HepG2 (cell line): ENCODE results near the gene TBX10. TPM values are rescaled to one million over a fixed set of nuclear protein-coding genes. Genes with fewer than 3 reads are reported as not detected.

Source experiments
- AGO1 ChIP-seq: fragments of 200-400 bp; formaldehyde crosslinking; IDR thresholded peaks from 2 replicates; pipeline ENCODE4 v1.6.1; 2017; ENCODE audit warnings: mild to moderate bottlenecking, low read depth, low read length, moderate library complexity; ENCODE audit not compliant: poor library complexity, severe bottlenecking
- KDM2A ChIP-seq: sonication (generic); formaldehyde crosslinking; IDR thresholded peaks from 2 replicates; pipeline ENCODE4 v1.4.0; 2020; ENCODE audit warnings: low read depth, missing genetic modification reagents, borderline replicate concordance
- RARA ChIP-seq: IDR thresholded peaks from 2 replicates; pipeline ENCODE4 v1.6.1; 2016; ENCODE audit warnings: missing genetic modification reagents, missing compliant biosample characterization
- ZBTB20 ChIP-seq: sonication (generic); formaldehyde crosslinking; IDR thresholded peaks from 2 replicates; pipeline ENCODE4 v1.8.1; 2023; ENCODE audit warnings: missing genetic modification reagents, low read depth, mild to moderate bottlenecking, borderline replicate concordance
- ZFYVE20 ChIP-seq: sonication (generic); formaldehyde crosslinking; IDR thresholded peaks from 2 replicates; pipeline ENCODE4 v1.8.0; 2023; ENCODE audit warnings: low read depth, mild to moderate bottlenecking, moderate library complexity, missing genetic modification reagents, borderline replicate concordance
- ZNF143 ChIP-seq: sonication (generic); formaldehyde crosslinking; IDR thresholded peaks from 2 replicates; pipeline ENCODE4 v1.4.0; 2020; ENCODE audit warnings: missing genetic modification reagents
- ZNF20 ChIP-seq: sonication (generic); formaldehyde crosslinking; IDR thresholded peaks from 2 replicates; pipeline ENCODE4 v1.4.0; 2020; ENCODE audit warnings: mild to moderate bottlenecking, moderate library complexity, missing genetic modification reagents
- ZNF234 ChIP-seq: sonication (generic); formaldehyde crosslinking; conservative IDR thresholded peaks from 2 replicates; pipeline ENCODE4 v1.5.1; 2020; ENCODE audit warnings: mild to moderate bottlenecking, missing genetic modification reagents
- ZNF274 ChIP-seq: sonication (generic); formaldehyde crosslinking; IDR thresholded peaks from 2 replicates; pipeline ENCODE4 v1.5.1; 2020; ENCODE audit warnings: mild to moderate bottlenecking, missing genetic modification reagents
- ZNF331 ChIP-seq: sonication (generic); formaldehyde crosslinking; IDR thresholded peaks from 2 replicates; pipeline ENCODE4 v1.4.0; 2020; ENCODE audit warnings: missing genetic modification reagents
- ZNF343 ChIP-seq: sonication (generic); formaldehyde crosslinking; IDR thresholded peaks from 2 replicates; pipeline ENCODE4 v1.4.0; 2020; ENCODE audit warnings: mild to moderate bottlenecking, missing genetic modification reagents
- ZNF468 ChIP-seq: sonication (generic); formaldehyde crosslinking; IDR thresholded peaks from 2 replicates; pipeline ENCODE4 v1.8.0; 2022; ENCODE audit warnings: mild to moderate bottlenecking, moderate library complexity, missing genetic modification reagents
- ZNF563 ChIP-seq: sonication (generic); formaldehyde crosslinking; IDR thresholded peaks from 2 replicates; pipeline ENCODE4 v1.8.0; 2022; ENCODE audit warnings: mild to moderate bottlenecking, moderate library complexity, missing genetic modification reagents
- ZNF775 ChIP-seq: sonication (generic); formaldehyde crosslinking; IDR thresholded peaks from 2 replicates; pipeline ENCODE4 v1.4.0; 2020; ENCODE audit warnings: missing genetic modification reagents, mild to moderate bottlenecking, moderate library complexity, borderline replicate concordance
- polyA plus RNA-seq, 8 experiments: library from polyadenylated mRNA; depleted of rRNA in 3 of 8; stranded (reverse) in 7 of 8; unstranded in 1 of 8; fragments of >200 nt; fragmentation: Illumina TruSeq in 4 of 8; extraction: Trizol in 4 of 8; gene quantifications; 2 replicates each; pipeline versions ENCODE4 v1.2.1 to v1.2.3, GENCODE V29; 2011 to 2016; ENCODE audit warnings: low read depth in 4 of 8, missing spikeins in 1 of 8, mixed read lengths in 1 of 8; ENCODE audit not compliant: insufficient read depth in 1 of 8
- total RNA-seq, 5 experiments: library from RNA; depleted of rRNA; stranded (reverse); fragments of >200 nt; fragmentation: Illumina TruSeq; extraction: Trizol; gene quantifications; 2 replicates each; pipeline ENCODE4 v1.2.3, GENCODE V29; 2016; ENCODE audit warnings: low read depth in 1 of 5
- TF ChIP-seq, protein P1 (sequence below): sonication (generic); formaldehyde crosslinking; IDR thresholded peaks from 2 replicates; pipeline ENCODE4 v1.5.0; 2020; ENCODE audit warnings: missing genetic modification reagents
- TF ChIP-seq, protein P2 (sequence below): sonication (generic); formaldehyde crosslinking; conservative IDR thresholded peaks from 2 replicates; pipeline ENCODE4 v1.8.0; 2022; ENCODE audit warnings: mild to moderate bottlenecking, moderate library complexity, missing genetic modification reagents
- TF ChIP-seq, protein P3 (sequence below): sonication (generic); formaldehyde crosslinking; IDR thresholded peaks from 2 replicates; pipeline ENCODE4 v1.4.0; 2020; ENCODE audit warnings: missing genetic modification reagents
- TF ChIP-seq, protein P4 (sequence below): sonication (generic); formaldehyde crosslinking; IDR thresholded peaks from 2 replicates; pipeline ENCODE4 v1.4.0; 2020; ENCODE audit warnings: low read depth, mild to moderate bottlenecking, missing genetic modification reagents
- TF ChIP-seq, protein P5 (sequence below): sonication (generic); formaldehyde crosslinking; IDR thresholded peaks from 2 replicates; pipeline ENCODE4 v1.5.1; 2020; ENCODE audit warnings: missing genetic modification reagents, mild to moderate bottlenecking, borderline replicate concordance
- TF ChIP-seq, protein P6 (sequence below): sonication (generic); formaldehyde crosslinking; conservative IDR thresholded peaks from 2 replicates; pipeline ENCODE4 v1.5.0; 2020; ENCODE audit warnings: missing genetic modification reagents

The TBX10 gene
- total and polyA plus RNA-seq, 2 of the 13 experiments (the other 11 are each of a cell fraction or from before 2014, with no cell fraction given), result 0.27 to 1.7 TPM

DNA sequence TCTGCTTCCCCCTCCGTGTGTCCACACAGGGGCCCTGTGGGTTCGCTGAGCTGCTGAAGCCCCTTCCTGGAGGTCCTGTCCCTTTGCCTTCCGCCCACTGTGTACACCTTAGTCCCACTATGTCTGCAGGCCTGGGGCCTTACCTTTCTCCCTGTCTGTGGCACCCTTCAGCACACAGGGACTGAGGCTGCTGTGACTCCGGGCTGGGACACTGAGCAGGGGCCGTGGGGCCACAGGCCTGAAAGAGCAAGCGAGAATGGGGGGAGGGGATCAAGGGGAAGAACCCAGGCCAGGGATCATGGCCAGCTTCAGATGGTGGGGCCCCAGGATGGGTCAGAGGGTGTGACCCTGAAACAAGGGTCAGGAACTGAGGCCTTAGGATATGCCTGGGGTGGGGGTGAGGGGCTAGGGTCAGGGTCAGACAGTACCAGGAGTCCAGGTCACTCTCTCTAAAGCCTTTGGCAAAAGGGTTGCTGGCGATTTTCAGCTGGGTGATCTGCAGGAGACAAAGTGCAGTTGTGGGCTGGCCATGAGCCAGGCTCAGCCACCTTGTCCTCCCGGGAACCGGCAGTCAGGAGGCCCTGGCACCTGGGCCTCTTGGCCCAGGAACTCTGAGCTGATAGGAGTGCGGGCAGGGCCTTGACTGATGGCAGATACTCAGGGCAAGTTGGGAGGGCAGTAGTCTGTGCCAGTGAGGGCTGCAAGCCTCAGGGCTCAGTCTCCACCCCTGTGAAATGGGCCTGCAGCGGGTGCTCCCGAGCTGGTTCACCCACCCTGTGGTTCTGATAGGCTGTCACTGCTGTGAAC, 7.2 kb downstream of the TBX10 start (continued):
- TF ChIP-seq ZNF468 (CRISPR knock-in tag), result no peak
- TF ChIP-seq, protein P1, sequence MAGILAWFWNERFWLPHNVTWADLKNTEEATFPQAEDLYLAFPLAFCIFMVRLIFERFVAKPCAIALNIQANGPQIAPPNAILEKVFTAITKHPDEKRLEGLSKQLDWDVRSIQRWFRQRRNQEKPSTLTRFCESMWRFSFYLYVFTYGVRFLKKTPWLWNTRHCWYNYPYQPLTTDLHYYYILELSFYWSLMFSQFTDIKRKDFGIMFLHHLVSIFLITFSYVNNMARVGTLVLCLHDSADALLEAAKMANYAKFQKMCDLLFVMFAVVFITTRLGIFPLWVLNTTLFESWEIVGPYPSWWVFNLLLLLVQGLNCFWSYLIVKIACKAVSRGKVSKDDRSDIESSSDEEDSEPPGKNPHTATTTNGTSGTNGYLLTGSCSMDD (CRISPR knock-in tag), result no peak
- peak; percentile 50; the same call in 1 of the 2 replicates for TF ChIP-seq KDM2A (CRISPR knock-in tag)
- TF ChIP-seq RARA (CRISPR knock-in tag), result peak; percentile 75
- TF ChIP-seq, protein P2, sequence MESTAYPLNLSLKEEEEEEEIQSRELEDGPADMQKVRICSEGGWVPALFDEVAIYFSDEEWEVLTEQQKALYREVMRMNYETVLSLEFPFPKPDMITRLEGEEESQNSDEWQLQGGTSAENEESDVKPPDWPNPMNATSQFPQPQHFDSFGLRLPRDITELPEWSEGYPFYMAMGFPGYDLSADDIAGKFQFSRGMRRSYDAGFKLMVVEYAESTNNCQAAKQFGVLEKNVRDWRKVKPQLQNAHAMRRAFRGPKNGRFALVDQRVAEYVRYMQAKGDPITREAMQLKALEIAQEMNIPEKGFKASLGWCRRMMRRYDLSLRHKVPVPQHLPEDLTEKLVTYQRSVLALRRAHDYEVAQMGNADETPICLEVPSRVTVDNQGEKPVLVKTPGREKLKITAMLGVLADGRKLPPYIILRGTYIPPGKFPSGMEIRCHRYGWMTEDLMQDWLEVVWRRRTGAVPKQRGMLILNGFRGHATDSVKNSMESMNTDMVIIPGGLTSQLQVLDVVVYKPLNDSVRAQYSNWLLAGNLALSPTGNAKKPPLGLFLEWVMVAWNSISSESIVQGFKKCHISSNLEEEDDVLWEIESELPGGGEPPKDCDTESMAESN (CRISPR knock-in tag), result peak; percentile 81; the same call in 1 of the 2 replicates
- TF ChIP-seq ZNF331, result no peak; the same call in 1 of the 2 replicates
- 0 out of 2 replicates have a peak, but pooled peaks have one; percentile 28 for TF ChIP-seq ZNF143
- TF ChIP-seq ZNF234, result no peak
- no peak for TF ChIP-seq ZNF20 (CRISPR knock-in tag)
- TF ChIP-seq ZNF343 (CRISPR knock-in tag), result no peak
- TF ChIP-seq, protein P3, sequence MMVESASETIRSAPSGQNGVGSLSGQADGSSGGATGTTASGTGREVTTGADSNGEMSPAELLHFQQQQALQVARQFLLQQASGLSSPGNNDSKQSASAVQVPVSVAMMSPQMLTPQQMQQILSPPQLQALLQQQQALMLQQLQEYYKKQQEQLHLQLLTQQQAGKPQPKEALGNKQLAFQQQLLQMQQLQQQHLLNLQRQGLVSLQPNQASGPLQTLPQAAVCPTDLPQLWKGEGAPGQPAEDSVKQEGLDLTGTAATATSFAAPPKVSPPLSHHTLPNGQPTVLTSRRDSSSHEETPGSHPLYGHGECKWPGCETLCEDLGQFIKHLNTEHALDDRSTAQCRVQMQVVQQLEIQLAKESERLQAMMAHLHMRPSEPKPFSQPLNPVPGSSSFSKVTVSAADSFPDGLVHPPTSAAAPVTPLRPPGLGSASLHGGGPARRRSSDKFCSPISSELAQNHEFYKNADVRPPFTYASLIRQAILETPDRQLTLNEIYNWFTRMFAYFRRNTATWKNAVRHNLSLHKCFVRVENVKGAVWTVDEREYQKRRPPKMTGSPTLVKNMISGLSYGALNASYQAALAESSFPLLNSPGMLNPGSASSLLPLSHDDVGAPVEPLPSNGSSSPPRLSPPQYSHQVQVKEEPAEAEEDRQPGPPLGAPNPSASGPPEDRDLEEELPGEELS (CRISPR knock-in tag), result peak; percentile 47; the same call in 1 of the 2 replicates
- TF ChIP-seq, protein P4, sequence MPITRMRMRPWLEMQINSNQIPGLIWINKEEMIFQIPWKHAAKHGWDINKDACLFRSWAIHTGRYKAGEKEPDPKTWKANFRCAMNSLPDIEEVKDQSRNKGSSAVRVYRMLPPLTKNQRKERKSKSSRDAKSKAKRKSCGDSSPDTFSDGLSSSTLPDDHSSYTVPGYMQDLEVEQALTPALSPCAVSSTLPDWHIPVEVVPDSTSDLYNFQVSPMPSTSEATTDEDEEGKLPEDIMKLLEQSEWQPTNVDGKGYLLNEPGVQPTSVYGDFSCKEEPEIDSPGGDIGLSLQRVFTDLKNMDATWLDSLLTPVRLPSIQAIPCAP, result no peak
- no peak for TF ChIP-seq ZFYVE20 (CRISPR knock-in tag)
- peak; percentile 75; the same call in 1 of the 2 replicates for TF ChIP-seq ZBTB20
- no peak; the same call in 1 of the 2 replicates for TF ChIP-seq ZNF274 (CRISPR knock-in tag)
- no peak for TF ChIP-seq ZNF775 (CRISPR knock-in tag)
- peak; percentile 50; the same call in 1 of the 2 replicates for TF ChIP-seq ZNF563 (CRISPR knock-in tag)
- no peak for TF ChIP-seq AGO1
- TF ChIP-seq, protein P5, sequence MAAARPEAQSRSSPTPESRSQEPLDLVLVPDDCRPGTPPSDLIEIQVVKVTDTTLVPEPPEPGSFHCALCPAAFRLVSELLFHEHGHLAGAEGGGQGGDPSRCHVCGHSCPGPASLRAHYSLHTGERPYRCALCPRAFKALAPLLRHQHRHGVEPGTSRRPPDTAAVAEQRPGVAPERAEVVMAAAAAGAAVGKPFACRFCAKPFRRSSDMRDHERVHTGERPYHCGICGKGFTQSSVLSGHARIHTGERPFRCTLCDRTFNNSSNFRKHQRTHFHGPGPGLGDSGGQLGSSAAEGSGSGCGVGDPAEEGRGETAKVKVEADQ (CRISPR knock-in tag), result no peak
- TF ChIP-seq, protein P6, sequence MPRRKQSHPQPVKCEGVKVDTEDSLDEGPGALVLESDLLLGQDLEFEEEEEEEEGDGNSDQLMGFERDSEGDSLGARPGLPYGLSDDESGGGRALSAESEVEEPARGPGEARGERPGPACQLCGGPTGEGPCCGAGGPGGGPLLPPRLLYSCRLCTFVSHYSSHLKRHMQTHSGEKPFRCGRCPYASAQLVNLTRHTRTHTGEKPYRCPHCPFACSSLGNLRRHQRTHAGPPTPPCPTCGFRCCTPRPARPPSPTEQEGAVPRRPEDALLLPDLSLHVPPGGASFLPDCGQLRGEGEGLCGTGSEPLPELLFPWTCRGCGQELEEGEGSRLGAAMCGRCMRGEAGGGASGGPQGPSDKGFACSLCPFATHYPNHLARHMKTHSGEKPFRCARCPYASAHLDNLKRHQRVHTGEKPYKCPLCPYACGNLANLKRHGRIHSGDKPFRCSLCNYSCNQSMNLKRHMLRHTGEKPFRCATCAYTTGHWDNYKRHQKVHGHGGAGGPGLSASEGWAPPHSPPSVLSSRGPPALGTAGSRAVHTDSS, result no peak
